ENCODE data around the gene F11R.

GRCh38 chr1:161033751-161034150 lies 12.8 kb upstream of the F11R start:
- no peak for TF ChIP-seq CTCF (IDR thresholded peaks at IDR 0.05)
- no peak for TF ChIP-seq POLR2A (IDR thresholded peaks at IDR 0.05)
- no peak for TF ChIP-seq EP300 (IDR thresholded peaks at IDR 0.05)
